OCI-LY7 (cell line): ENCODE measurements around the gene KLK2.

Experiments used
- EZH2phosphoT487 ChIP-seq: fragments of 200-600 bp; sonication (generic); IDR thresholded peaks from 2 replicates; pipeline ENCODE4 v1.6.1; 2018; ENCODE audit warnings: low read depth, borderline replicate concordance, mild to moderate bottlenecking, mixed run types, antibody characterized with exemption, low read length, moderate library complexity, mixed read lengths
- TF ChIP-seq, protein P1 (sequence below): fragments of 200-600 bp; sonication (generic); conservative IDR thresholded peaks from 2 replicates; pipeline ENCODE4 v1.5.1; 2014; ENCODE audit warnings: mild to moderate bottlenecking, antibody characterized with exemption, low read length, moderate library complexity, mixed read lengths

GRCh38 chr19:50911206-50912101, 38.2 kb downstream of the KLK2 start, which contains the start of gene KLK4:
- TF ChIP-seq, protein P1, sequence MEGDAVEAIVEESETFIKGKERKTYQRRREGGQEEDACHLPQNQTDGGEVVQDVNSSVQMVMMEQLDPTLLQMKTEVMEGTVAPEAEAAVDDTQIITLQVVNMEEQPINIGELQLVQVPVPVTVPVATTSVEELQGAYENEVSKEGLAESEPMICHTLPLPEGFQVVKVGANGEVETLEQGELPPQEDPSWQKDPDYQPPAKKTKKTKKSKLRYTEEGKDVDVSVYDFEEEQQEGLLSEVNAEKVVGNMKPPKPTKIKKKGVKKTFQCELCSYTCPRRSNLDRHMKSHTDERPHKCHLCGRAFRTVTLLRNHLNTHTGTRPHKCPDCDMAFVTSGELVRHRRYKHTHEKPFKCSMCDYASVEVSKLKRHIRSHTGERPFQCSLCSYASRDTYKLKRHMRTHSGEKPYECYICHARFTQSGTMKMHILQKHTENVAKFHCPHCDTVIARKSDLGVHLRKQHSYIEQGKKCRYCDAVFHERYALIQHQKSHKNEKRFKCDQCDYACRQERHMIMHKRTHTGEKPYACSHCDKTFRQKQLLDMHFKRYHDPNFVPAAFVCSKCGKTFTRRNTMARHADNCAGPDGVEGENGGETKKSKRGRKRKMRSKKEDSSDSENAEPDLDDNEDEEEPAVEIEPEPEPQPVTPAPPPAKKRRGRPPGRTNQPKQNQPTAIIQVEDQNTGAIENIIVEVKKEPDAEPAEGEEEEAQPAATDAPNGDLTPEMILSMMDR, result no peak
- no peak for TF ChIP-seq EZH2phosphoT487
